Loucy (cell line): Measurements from ENCODE around the gene DCAF10.
"Not testable (repeated sequence)": the region's sequence is repeated elsewhere in the genome, so short reads cannot be mapped to it uniquely, and the experiment has no call there.

Source experiments
- CTCF ChIP-seq: fragments of 200-600 bp; sonication (generic); conservative IDR thresholded peaks from 2 replicates; pipeline ENCODE4 v1.5.1; 2014; ENCODE audit warnings: mild to moderate bottlenecking, antibody characterized with exemption, low read length
- EZH2phosphoT487 ChIP-seq: fragments of 200-600 bp; IDR thresholded peaks from 2 replicates; pipeline ENCODE4 v1.6.1; 2018; ENCODE audit warnings: antibody characterized with exemption, mild to moderate bottlenecking, moderate library complexity, borderline replicate concordance

GRCh38 chr9:37887977-37888583, 87.5 kb downstream of the DCAF10 start:
- not testable (repeated sequence) for TF ChIP-seq CTCF, EZH2phosphoT487
